ENCODE measurements around the gene FNDC3A.

The FNDC3A gene

DNA sequence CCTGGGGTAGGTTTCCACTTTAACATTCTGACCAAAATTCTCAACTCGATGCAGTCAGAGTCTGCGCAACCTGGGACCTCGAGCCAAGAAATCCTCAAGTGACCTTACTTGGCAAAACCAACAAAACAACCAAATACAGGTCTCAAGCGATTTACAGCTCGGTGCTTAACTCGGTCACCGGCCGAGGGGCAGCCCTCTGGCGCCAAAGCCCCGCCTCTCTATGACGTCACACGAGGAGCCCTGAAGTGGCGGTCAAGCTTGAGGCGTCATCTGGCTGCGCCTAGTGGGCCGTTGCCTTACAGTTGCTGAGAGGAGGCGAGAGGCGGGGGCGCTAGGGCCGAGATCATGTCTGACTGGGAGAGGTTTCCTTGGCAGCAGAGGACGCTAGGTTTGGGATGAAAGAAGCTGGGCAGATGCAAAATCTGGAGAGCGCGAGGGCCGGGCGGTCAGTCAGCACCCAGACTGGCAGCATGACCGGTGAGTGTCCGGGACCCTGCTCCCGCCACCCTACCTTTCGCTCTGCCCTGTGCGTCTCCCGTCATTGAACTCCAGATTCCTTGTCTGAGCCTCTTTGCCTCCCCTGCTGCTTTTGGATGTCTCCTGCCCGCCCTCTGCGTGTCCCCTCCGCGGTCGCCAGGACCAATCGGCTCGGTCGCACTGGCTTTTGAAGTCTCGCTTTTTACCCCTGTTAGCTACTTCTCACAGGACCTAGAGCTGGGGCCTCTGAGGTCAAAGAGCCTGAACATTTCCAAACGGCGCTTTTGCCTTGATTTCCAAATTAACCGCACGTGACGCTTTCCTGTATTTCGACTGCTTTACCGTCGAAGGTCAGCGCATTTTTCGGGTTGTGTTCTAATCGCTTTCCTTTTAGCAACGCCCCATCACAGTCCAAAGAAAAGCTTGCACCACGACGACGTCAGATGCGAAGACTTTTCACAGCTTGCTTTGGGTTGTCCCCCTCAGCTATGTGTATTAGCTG is 272.2 kb downstream of the FNDC3A start, which contains the start of gene CDADC1:
TSS of gene CDADC1 (plus strand) at position 283 of the 979 bp plus-strand sequence. CDS start at position 396, 113 bp downstream.
- no peak within 1 kb of the TSS for H3K4me3 ChIP-seq (IDR thresholded peaks at IDR 0.05; ENCODE audit: insufficient read depth, low read depth, low read length)
- TF ChIP-seq CTCF (conservative IDR thresholded peaks at IDR 0.05; ENCODE audit: low read depth, low read length) = no peak
- H3K27me3 ChIP-seq (ENCODE audit: insufficient read depth, low read depth) = no peaks in the 10 kb centered on the region
- no peaks in the 10 kb centered on the region for H3K36me3 ChIP-seq (ENCODE audit: insufficient read depth)
- peak within 1 kb of the TSS; percentile 99 for H2AFZ ChIP-seq (ENCODE audit: low read depth)
- no peaks in the 10 kb centered on the region for H4K20me1 ChIP-seq (ENCODE audit: insufficient read depth)
- H3K9ac ChIP-seq = peak within 1 kb of the TSS; percentile 79
- H3K27ac ChIP-seq = peak within 1 kb of the TSS; percentile 57
- peaks cover 16% of the 10 kb centered on the region for H3K4me1 ChIP-seq (ENCODE audit: low read depth, poor library complexity, severe bottlenecking)
- peak within 1 kb of the TSS; percentile 94 for H3K4me2 ChIP-seq
- no peaks in the 10 kb centered on the region for H3K79me2 ChIP-seq (ENCODE audit: insufficient read depth, low read depth)

DNA sequence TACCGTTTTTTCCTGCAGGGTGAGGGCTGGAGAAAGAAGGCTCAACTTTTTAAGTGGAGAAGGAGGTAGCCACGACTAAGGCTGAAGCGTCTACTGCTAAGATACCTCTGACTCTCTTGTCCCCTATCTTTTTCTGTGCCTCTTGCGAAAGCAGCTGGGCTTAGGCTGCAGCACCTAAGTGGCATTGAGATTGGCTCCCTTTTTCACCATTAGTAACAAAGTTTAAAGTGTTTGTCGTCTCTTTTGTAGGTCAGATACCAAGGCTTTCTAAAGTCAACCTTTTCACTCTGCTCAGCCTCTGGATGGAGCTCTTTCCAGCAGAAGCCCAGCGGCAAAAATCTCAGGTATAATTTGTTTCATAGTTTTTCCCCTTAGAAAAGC is 272.9 kb downstream of the FNDC3A start:
- H3K27me3 ChIP-seq (ENCODE audit: insufficient read depth, low read depth) = no peaks in the 10 kb centered on the region
- H3K4me2 ChIP-seq = peak overlapping the region; percentile 46
- no peaks in the 10 kb centered on the region for H3K36me3 ChIP-seq (ENCODE audit: insufficient read depth)
- no peak for TF ChIP-seq CTCF (conservative IDR thresholded peaks at IDR 0.05; ENCODE audit: low read depth, low read length)
- peaks cover 16% of the 10 kb centered on the region for H3K4me1 ChIP-seq (ENCODE audit: low read depth, poor library complexity, severe bottlenecking)
- peak overlapping the region; percentile 79; the same call in 1 of the 2 replicates for H3K9ac ChIP-seq
- H3K79me2 ChIP-seq (ENCODE audit: insufficient read depth, low read depth) = no peaks in the 10 kb centered on the region
- H4K20me1 ChIP-seq (ENCODE audit: insufficient read depth) = no peaks in the 10 kb centered on the region
- H3K4me3 ChIP-seq (IDR thresholded peaks at IDR 0.05; ENCODE audit: insufficient read depth, low read depth, low read length) = no peak overlapping the region
- H3K27ac ChIP-seq = peak overlapping the region; percentile 57
- peak overlapping the region; percentile 99; the same call in 1 of the 2 replicates for H2AFZ ChIP-seq (ENCODE audit: low read depth)

DNA sequence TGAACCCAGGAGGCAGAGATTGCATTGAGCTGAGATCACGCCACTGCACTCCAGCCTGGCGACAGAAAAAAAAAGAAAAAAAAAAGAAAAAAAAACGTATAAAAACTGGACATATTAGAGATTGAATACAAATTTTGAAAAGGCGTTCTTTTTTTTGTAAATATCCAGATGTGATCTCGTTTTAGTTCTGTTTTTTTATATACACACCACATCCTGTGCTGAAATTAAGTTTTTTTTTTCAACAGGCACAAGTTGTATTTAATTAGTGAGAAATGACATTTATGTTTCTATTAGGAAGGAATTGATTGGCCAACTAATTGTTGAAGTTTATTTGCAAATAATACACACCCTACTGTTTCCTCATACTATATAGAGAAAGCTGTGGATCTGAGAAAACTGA is 275.6 kb downstream of the FNDC3A start:
- peaks cover 16% of the 10 kb centered on the region for H3K4me1 ChIP-seq (ENCODE audit: low read depth, poor library complexity, severe bottlenecking)
- TF ChIP-seq CTCF (conservative IDR thresholded peaks at IDR 0.05; ENCODE audit: low read depth, low read length) = no peak

DNA sequence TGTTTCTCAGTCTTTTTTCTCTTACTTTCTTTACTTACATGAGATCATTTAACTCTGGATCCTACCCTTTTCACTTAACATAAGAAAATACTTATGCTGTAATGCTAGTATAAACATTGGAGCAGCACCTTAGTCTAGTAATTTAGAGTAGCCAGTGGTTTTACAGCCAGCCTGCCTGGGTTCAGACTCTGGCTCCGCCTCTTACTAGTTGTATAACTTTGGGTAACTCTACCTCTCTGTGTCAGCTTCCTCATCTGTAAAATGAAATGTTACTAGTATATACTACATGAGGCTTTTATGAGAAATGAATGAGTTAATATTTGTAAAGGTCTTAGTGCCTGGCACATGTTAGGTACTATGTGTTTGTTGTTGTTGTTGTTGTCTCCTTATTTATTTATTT is 277.6 kb downstream of the FNDC3A start:
- no peak for TF ChIP-seq CTCF (conservative IDR thresholded peaks at IDR 0.05; ENCODE audit: low read depth, low read length)
- Histone ChIP-seq H2AFZ (ENCODE audit: low read depth) (no peak overlapping the region), H3K27me3 (ENCODE audit: insufficient read depth, low read depth) (no peaks in the 10 kb centered on the region), H3K27ac (no peak overlapping the region), H3K4me2 (no peak overlapping the region), H3K4me3 (IDR thresholded peaks at IDR 0.05; ENCODE audit: insufficient read depth, low read depth, low read length) (no peak overlapping the region), H3K79me2 (ENCODE audit: insufficient read depth, low read depth) (no peaks in the 10 kb centered on the region), H3K4me1 (ENCODE audit: low read depth, poor library complexity, severe bottlenecking) (peaks cover 8% of the 10 kb centered on the region), H4K20me1 (ENCODE audit: insufficient read depth) (no peaks in the 10 kb centered on the region), H3K36me3 (ENCODE audit: insufficient read depth) (no peaks in the 10 kb centered on the region), H3K9ac (no peak overlapping the region)

More for the DNA sequence above, 275.6 kb downstream of the FNDC3A start:
- Histone ChIP-seq H2AFZ (ENCODE audit: low read depth) (no peak overlapping the region), H3K4me2 (no peak overlapping the region), H3K4me3 (IDR thresholded peaks at IDR 0.05; ENCODE audit: insufficient read depth, low read depth, low read length) (no peak overlapping the region), H3K27ac (no peak overlapping the region), H3K27me3 (ENCODE audit: insufficient read depth, low read depth) (no peaks in the 10 kb centered on the region), H3K9ac (no peak overlapping the region), H3K36me3 (ENCODE audit: insufficient read depth) (no peaks in the 10 kb centered on the region), H3K79me2 (ENCODE audit: insufficient read depth, low read depth) (no peaks in the 10 kb centered on the region), H4K20me1 (ENCODE audit: insufficient read depth) (no peaks in the 10 kb centered on the region)

Measured in KMS-11 (cell line).